ENCODE data around the gene SEL1L2. TPM values are rescaled to one million over a fixed set of nuclear protein-coding genes. Genes with fewer than 3 reads are reported as not detected.

The SEL1L2 gene
- polyA plus RNA-seq, 3 donors, result 0.07 to 0.39 TPM; not detected in 1

DNA sequence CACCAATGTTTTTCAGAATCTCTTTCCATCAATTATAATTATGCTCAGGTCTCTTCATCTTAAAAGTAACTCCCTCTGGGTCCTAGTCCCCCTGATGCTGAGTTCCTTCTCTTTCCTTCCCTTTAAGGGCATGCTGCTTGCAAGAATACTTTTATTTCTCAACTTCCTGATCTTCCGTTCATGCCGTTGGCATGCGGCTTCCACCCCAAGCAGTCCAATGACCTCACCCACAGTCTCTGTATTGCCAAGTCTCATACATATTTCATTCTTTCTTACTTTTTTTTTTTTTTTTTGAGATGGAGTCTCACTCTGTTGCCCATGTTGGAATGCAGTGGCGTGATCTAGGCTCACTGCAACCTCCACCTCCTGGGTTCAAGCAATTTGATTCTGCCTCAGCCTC, 122.1 kb downstream of the SEL1L2 start:
- no peak for DNase-seq (ENCODE audit: low read depth in 3 of 3, low spot score in 2 of 3)

DNA sequence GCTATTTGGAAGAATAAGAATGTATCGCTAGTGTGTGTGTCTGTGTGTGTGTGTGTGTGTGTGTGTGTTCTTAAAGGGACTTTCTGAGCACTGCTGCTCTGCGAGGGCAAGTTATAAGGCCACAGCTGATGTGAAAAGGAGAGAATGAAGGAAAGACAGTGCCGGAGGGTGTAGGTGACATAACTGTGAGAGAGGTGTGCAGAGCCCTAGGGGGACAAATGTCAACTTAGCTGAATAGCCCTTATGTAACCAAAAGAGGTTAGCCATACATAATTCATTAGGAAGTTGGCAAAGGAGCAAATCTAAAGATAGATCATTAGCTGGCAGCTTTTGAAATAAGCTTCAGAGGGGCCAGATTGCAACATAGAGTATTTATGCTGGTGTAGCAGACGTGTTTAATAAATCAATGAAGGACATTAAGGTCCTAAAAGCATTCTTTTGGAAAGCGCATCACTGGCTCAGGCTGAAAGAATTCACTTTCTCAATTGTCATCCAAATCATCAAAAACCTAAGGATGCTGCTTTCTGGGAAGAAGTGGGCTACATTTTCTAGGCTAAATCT, 124.5 kb downstream of the SEL1L2 start:
- no peak for DNase-seq (ENCODE audit: low read depth in 3 of 3, low spot score in 2 of 3)

DNA sequence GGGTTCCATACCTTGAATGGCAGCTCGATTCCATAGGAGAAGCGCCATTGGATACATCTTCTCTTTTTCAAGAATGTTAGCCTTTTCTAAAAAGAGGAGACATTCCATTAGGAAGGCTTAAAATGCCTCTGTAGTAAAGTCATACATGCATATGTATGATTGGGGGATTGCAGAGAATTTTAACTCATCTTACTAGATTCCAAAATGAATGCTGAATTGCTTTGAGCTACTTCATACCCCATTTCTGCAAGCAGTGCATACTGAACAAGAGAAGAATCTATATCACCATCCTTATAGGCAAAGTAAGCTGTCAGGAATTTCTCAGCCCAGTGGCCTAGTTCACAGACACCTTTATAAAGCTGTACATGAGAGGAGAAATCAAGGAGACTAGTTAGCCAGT, 125.3 kb downstream of the SEL1L2 start:
- DNase-seq (ENCODE audit: low read depth in 3 of 3, low spot score in 2 of 3), result no peak

DNA sequence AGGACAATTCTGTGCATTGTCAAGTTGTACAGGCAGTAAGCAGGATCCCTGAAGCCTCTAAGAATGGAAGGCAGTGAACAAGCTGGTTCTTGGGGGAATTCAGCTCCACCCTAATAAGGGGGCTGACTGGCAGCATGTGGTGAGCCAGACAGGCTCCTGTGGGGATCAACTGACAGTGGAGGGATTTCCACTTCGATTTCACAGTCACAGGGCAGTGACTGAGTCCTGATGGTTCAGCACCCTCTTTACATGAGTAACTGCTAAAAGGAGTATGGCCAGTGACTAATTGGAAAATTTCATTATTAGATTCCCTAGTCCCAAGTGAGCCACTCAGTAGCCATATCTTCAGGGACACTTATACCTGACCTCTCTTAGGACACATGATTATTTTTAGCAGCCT, 127.2 kb downstream of the SEL1L2 start:
- no peak for DNase-seq (ENCODE audit: low read depth in 3 of 3, low spot score in 2 of 3)

DNA sequence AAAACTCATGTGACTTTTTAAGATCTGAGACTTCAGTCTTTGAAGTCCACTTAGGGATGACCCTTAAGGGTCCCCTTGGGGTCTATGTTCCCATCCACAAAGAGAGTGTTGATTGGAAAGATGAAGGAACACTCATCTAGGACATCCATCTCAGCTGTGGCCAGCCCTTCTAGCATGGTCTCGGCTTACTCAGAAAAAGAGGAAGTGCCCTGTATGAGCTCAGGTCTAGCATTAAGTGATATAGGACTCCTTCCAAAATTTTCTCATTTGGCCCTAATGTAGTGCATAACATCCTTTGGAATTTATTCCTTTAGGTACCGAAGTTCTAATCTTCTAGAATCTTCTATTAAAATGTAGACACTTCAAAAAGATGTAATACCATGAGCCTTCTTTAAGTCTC, 128.2 kb downstream of the SEL1L2 start:
- DNase-seq (ENCODE audit: low read depth in 3 of 3, low spot score in 2 of 3), result no peak

DNA sequence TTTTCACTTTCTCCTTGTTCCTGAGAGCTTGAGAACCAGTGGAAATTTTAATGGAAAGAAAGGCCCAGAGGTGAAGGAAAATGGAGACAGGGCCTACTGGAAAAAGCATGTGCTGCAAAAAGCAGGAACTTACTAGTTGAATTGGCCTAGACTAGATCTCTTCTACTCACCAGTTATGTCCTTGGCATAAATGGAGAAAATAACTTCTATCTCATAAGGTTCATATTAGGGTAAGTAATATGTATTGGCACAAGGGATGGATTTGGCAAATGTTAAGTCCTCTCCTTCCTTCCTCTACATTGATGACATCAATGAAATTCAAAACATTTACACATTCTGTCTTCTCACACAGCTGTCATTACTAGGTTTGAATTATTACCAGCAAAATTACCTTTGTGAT, 131.5 kb downstream of the SEL1L2 start:
- no peak for DNase-seq (ENCODE audit: low read depth in 3 of 3, low spot score in 2 of 3)

DNA sequence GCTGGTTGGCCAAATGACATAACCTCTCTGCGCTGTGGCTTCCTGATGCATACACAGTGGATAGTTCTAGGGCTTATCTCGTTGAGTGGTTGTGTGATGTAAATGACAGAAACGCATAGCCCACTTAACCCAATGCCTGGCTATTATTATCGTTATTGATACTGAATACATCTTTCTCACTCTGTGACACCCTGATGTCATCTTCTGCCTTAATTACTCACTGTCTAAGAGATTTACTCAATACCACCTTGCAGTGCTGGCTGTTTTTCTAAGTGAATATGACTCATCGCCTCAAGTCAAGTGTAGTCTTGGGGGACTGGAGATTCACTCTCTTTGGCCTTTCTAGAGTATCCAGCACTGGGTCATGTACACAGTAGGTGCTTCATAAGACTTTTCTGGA, 132.0 kb downstream of the SEL1L2 start:
- DNase-seq (ENCODE audit: low read depth in 3 of 3, low spot score in 2 of 3), result no peak

DNA sequence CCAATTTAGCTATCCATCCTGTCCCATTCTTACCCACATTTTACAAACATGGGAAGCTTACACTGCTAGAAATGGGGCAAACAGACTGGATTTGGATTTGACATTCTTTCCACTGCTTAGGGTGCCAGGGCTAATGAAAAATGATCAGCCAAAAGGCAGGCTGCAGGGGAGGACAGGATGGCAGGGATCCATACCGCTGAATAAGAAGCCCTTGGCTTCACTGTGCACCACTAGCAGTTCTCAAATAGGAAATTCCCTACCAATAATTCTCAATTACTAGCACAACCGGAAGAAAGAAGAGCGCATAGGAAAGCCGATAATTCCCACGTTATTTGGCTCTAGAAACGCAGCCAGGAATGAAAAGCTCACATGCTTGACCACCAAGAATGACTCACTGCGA, 132.5 kb downstream of the SEL1L2 start:
- DNase-seq (ENCODE audit: low read depth in 3 of 3, low spot score in 2 of 3), result no peak

DNA sequence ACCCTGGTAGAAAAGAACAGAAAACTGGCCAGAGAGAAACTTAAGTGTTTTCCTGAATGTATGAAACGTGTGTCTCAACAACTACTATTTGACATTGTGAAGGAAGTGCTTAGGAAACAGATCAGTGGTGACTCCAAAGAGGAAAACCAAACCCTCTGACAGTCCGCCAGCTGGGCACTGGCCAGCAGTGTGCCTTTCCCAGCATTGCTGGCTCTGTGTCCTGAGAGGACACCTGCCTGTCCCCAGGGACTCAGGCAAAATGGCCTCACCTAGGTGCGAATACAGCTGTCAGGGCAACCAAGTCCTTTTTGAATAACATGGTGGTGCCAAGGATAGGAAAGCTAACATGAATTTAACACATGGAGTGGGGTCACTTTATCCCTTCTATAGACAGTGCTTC, 133.1 kb downstream of the SEL1L2 start:
- DNase-seq (ENCODE audit: low read depth in 3 of 3, low spot score in 2 of 3), result no peak

DNA sequence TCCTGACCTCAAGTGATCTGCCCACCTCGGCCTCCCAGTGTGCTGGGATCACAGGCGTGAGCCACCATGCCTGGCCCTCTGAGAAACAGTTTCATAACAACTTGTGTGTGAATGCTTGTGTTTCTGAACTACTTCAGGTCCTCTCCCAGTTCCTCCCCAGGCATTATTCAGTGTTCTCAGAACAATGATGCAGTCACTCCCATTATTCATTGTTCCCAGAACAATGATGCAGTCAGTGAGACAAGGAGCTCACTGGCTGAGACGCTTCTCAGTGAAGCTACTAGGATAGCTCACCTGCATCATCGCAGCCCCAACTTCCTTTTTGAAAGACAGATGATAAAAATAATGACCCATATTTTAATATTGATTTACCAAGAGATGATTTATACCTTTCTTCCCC, 134.1 kb downstream of the SEL1L2 start:
- no peak for DNase-seq (ENCODE audit: low read depth in 3 of 3, low spot score in 2 of 3)

DNA sequence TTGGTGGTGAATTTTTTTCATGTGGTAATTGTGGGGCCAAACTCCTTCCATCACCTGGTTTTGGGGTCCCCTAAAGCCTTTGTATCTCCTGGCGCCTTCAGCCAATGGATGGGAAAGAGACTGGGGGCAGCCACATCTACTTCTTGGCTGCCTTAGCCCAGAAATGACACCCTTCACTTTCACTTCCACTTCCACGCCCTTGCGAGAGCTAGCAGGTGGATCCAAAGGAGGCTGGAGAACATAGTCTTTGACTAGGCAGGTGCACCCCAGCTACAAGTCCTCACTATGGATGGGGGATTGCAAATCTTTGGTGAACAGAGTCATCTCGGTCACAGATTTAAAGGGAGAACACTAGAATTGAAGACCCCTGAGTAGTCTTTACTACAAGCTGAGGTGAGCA, 134.8 kb downstream of the SEL1L2 start:
- no peak for DNase-seq (ENCODE audit: low read depth in 3 of 3, low spot score in 2 of 3)

DNA sequence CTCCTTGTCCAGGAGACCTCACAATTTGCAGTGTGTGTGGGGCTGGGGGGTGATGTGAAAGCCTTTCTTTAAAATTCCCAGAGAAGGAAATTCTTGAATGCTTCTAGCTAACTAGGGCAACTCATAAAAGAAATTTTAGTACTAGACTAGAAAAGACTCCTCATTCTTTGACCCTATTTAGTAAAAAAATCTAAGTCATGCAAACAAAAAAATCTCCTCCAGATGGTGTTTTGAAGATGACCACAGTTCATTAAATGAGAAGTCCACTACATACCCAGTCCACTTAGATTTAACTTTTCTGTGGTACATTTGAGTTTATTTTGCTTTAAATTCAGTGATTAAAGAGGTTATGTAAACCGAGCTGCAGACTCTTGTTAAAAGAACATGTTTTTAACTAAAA, 138.1 kb downstream of the SEL1L2 start:
- no peak for DNase-seq (ENCODE audit: low read depth in 3 of 3, low spot score in 2 of 3)

DNA sequence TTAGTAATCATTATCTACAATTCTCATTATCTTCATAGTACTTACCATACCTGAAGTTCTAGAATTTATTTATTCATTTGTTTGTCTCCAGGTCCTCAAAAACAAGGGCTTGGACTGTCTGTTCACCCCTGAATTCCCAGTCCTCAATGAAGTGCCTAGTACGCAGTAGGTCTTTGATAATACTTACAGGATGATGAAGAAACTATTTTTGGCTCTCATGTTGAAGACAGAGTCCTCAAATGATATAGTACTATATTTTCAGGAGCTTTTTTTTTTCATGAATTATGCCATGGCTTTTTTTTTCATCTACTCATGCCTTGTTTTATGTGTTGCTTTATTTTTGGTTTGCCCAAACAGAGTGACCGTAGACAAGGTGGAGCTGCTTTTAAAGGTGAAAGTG, 139.1 kb downstream of the SEL1L2 start:
- no peak for DNase-seq (ENCODE audit: low read depth in 3 of 3, low spot score in 2 of 3)

DNA sequence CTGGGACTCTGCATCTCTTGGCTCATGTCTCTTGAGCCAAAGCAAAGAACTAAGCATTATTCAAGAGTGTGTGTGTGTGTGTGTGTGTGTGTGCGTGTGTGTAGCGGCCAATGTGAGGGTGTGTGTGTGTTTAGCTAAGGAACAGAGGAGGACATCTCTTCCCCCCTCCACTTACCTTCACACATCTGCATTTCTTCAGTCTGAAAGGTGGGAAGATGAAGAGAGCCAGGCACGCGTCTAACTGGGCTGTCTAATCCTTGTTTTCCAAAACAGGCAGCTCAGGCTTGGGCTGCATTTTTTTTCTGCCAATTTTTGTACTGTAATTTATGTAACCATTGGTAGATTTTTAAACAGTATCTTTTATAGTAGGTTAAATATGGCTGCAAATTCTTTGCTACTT, 146.1 kb downstream of the SEL1L2 start:
- no peak for DNase-seq (ENCODE audit: low read depth in 3 of 3, low spot score in 2 of 3)

DNA sequence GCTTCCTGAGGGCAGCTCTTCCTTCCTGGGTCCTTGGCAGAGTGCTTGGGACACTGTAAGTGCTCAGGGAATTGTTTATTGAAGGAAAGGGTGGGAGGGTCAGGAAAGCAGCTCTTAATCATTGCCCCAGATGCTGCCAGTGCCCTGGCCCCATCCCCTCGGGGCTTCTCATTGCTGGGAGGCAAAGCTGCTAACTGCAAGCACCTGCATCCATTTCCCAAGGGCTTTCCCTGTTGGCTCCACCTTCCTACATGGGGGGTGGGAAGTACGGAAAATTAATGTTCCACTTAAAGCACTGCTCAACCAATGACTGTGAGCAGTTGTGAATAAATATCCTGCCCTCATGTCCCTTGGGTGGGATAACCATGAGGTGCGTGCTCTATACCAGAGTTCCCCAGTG, 149.2 kb downstream of the SEL1L2 start:
- no peak for DNase-seq (ENCODE audit: low read depth in 3 of 3, low spot score in 2 of 3)

DNA sequence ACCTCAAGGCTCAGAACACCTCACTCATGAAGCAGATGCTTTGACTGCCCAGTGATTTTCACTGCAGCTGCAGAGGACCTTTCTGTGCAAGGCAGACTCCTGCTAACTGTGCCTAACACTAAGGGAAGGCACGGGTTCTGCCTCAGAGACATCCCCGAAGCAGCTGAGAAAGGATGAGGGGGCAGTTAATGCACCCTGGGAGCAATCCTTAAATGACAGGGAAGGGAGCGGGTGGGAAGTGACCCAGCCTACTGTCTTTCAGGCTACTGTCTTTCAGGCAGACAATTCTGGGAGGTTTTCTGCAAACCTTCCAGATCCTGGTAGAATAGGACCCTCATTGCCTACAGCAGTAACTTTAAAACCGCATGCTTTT, 150.3 kb downstream of the SEL1L2 start:
- no peak for DNase-seq (ENCODE audit: low read depth in 3 of 3, low spot score in 2 of 3)

DNA sequence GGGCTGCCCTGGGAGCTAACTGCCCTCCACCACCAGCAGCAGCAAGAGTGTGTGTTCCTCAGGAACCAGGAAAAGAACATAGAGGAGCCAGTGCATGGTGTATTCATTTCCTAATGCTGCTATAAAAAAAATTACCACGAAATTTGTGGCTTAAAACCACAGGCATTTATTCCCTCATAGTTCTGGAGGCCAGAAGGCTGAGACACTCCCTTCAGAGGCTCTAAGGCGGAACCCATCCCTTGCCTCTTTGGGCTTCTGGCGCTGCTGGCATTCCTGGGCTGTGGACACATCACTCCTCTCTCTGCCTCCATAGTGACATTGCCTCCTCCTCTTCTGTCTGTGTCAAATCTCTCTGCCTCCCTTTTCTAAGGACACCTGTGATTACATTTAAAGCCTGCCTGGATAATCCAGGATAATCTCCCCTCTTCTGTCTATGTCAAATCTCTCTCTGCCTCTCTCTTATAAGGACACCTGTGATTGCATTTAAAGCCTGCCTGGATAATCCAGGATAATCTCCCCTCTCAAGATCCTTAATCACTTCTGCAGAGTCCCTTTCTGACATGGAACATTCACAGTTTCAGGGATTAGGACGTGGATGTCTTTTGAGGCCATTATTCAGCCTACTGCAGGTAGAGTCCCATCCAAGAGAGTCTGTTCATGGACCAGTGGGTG, 150.9 kb downstream of the SEL1L2 start:
- DNase-seq (ENCODE audit: low read depth in 3 of 3, low spot score in 2 of 3), result no peak

DNA sequence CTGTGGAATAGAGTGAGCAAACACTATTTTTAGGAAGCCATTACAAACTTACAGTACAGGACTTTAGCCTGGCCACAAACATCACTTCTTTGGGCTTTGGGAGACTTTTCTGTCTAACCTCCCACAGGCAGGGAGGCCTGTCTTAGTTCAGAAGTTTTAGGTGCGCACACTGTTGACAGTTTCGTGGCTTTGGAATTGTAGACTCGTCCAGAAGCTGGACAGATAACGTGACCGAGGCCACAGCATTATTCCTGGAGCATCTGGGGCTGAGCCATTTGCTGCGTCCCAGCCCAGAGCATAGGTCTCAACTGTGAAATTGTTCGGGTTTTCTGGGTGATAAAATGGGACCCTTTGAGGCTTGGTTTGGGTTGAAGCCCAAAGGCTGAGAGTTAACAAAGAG, 151.8 kb downstream of the SEL1L2 start:
- DNase-seq (ENCODE audit: low read depth in 3 of 3, low spot score in 2 of 3), result no peak

DNA sequence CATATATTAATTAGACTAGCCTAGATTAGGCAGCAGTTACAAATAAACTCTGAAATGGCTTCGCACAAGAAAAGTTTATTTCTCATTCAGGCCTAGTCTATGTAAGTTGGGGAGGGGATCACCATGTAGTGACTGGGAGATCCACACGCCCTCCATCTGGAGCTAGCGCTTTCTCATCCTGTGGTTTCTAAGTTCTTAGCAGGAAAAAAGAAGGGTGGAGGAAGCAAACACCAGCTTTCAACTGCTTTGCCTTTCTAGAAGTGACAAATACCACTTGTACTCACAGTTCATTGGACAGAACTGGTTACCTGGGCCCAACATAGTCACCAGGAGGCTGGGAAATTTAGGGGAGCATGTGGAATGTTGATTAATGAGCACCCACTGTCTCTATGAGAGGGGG, 158.9 kb downstream of the SEL1L2 start:
- DNase-seq (ENCODE audit: low read depth in 3 of 3, low spot score in 2 of 3), result no peak

DNA sequence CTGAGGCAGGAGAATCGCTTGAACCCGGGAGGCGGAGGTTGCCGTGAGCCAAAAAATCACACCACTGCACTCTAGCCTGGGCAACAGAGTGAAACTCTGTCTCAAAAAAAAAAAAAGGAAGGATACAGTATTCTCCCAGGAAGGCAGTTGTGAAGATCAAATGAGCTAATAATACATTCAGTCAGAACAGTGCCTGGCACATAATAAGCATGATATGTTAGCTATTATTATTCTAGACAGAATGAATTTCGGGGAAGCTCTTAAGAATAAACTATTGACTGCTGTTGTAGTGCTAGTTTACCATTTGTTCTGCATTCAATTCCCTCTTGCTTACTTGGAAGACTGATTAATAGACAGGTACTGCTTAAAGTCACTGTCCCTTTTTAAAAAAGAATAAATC, 164.9 kb downstream of the SEL1L2 start:
- DNase-seq (ENCODE audit: low read depth in 3 of 3, low spot score in 2 of 3), result no peak

DNA sequence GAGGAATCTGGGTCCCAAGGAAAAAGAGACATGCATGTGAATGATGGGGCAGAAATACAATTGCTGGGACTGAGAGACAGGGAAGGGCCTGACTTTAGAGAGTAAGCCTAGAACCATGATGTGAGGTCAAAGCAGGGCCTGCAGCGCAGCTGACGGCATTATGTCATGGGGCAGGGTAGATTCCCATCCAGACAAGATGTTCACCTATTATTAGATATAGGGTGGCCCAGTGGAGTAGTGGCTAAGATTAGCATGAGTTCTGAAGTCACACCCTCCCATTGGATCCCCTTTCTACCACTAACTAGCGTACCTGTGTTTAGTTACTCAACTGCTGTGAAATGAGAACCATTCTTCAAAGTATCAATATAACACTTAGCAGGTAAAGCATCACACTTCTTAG, 166.0 kb downstream of the SEL1L2 start:
- no peak for DNase-seq (ENCODE audit: low read depth in 3 of 3, low spot score in 2 of 3)

DNA sequence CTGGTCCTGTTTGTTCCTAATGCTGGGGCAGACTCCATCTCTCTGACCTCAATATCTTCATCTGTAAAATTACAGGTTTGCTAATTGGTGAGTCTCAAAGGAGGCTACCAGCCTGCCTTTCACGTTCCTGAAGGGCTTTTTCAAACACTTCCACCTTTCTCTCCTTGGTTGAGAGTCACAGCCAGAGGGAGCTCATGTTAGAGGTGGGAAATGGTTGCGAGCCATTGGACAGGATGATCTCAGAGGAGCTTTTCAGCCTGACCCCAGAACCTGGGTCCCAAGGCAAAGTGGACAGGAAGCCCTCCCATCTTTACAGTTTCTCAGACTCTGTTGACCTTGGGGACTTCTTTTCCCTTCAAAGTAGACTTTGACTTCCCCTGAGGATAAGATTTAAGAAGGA, 168.0 kb downstream of the SEL1L2 start:
- DNase-seq (ENCODE audit: low read depth in 3 of 3, low spot score in 2 of 3), result no peak

DNA sequence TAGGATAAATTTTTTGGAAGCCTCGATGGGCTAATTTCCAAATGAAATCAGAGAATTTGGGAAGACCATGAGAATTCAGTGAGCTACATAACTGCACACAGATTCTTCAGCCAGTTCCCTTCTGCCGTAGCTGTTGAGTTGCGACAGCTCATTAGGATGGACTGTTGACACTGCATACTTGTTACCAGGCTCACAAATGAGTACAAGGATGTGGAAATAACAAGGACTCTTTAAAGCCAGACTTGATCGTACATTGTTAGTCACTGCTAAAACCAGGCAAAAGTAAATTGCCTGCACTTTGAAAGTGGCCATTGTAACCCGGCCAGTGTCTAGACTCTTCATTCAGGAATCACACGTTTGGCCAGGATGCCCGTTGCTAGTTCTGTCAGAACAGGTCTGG, 168.5 kb downstream of the SEL1L2 start:
- no peak for DNase-seq (ENCODE audit: low read depth in 3 of 3, low spot score in 2 of 3)

Measured in right renal cortex interstitium (tissue), 3 donors.